DOHH2 (cell line): Measurements from ENCODE around the gene ITPR1.

Experiments
- CTCF ChIP-seq: fragments of 200-600 bp; sonication (generic); IDR thresholded peaks from one replicate; pipeline ENCODE4 v1.5.1; 2014; ENCODE audit warnings: antibody characterized with exemption, mild to moderate bottlenecking, low read depth, low read length; ENCODE audit not compliant: poor library complexity, severe bottlenecking
- EZH2phosphoT487 ChIP-seq: fragments of 200-600 bp; sonication (generic); IDR thresholded peaks from 2 replicates; pipeline ENCODE4 v1.6.1; 2017; ENCODE audit warnings: borderline replicate concordance, mild to moderate bottlenecking, antibody characterized with exemption, low read length, moderate library complexity, mixed read lengths

GRCh38 chr3:4752201-4753072, 259.3 kb downstream of the ITPR1 start:
- TF ChIP-seq CTCF = no peak
- no peak for TF ChIP-seq EZH2phosphoT487
